Activated CD4-positive, CD25-positive, alpha-beta regulatory T cell (primary cell): ENCODE measurements around the gene LFNG.

Experiments
- DNase-seq, 4 experiments: peaks; one replicate each; lab custom pipeline; 2025; lab: John Stamatoyannopoulos, UW

Gene LFNG

DNA sequence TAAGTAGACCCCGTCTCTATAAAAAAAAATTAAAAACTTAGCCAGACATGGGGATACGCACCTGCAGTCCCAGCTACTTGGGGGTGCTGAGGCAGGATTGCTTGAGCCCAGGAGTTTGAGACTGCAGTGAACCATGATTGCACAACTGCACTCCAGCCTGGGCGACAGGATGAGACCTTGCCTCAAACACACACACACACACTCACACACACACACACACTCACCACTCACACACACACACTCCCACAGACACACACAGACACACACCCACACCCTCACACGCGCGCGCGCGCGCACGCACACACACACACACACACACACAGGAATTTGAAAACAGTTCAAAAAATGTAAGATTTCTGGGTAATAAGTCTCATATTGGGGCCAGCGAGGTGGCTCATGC, 34.7 kb upstream of the LFNG start:
- DNase-seq: no peak

DNA sequence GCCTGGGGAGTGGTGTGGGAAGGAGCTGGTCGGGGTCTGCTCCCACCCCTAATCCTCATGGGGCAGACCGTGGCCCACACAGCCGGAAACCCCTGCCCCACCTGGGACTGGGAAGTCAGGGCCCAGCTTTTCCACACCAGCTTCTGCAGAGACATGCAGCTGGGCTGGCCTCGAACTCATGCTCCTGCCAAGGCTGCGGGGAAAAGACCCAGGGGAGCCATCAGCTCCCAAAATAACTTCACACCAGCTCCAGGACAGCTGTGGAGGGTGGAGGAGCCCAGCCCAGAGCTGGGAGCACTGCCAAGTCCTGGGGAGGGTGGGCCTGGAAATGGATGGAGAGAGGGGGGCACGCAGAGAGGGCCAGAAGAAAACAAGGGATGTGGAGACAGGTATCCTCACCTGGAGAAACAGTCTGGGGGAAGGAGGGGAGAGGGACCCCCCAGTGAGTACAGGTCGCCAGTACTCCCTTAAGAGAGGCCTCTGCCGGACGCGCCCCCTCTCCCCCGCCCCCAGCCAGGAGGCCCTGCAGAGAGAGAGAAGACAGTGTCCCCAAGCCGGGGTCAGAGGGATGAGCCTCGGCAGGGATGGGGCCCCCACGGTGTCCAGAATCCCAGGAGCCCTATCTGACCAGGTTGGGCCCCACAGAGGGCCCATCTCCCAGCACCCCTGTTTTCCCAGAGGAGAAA, 31.8 kb upstream of the LFNG start:
- no peak for DNase-seq

DNA sequence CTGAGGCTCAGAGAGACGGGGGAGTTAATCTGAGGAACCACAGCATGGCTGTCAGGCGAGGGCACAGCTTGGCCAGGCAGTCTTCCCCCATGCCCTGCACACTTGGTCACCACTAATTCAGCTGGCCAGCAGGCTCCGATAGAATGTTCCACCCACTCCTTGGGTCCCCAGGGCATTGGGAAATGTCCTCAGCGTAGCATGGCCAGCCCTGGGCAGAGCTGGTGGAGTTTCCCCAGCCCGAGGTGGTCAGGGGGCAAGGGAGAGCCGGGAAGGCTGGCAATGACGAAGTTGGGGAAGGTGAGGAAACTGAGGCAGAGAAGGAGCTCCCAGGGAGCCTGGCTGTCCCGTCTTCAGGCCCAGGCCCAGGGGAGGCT, 31.3 kb upstream of the LFNG start:
- no peak for DNase-seq

DNA sequence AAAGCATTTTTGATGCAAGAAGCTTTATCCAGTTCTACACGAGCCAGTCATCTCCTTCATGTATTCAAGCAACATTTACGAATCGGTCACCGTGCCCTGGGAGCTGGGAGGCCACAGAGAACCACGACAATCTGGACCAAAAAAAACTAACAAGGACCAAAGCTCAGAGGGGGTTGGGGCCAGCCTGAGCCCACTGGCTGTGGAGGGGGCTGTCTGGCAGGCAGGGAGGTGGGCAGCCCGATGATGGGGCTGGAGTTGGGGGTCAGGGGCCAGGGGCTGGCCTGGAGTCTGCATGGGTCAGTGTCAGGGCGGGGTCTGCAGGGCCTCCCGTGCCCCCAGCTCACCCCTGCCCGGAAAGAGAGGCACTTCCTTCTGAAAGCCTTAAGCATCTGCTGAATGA, 30.9 kb upstream of the LFNG start:
- DNase-seq: no peak

DNA sequence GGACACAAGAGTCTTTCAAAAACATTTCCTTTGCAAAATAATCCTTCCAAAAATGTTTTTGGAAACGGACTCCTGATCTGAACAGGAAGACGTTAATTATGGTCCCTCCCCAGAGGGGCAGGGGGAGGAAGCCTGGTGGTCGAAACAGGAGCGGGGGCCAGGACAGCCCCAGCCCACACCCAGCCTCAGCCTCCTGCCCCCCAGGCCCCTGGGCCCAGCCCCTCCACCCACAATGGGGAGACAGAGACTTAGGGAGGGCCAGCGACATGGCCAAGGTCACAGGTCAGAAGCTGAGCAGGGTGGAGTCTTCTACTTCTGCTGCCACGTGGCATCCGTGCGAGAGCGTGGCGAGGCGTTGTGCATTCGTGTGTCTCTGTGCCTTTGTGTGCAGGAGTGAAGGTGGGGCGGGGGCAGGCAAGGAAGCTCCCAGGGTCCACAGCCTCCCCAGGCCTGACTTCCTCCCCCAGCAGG, 29.4 kb upstream of the LFNG start:
- no peak for DNase-seq

DNA sequence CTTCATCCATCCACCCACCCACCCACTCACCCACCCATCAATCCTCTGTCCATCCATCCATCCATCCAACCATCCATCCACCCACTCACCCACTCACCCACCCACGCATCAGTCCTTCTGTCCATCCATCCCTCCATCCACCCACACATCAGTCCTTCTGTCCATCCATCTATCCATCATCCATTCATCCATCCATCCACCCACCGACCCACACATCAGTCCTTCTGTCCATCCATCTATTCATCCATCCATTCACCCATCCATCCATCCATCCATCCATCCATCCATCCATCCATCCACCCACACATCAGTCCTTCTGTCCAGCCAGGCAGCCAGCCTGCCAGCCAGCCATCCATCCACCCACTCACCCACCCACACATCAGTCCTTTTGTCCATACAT, 27.5 kb upstream of the LFNG start:
- DNase-seq: no peak

DNA sequence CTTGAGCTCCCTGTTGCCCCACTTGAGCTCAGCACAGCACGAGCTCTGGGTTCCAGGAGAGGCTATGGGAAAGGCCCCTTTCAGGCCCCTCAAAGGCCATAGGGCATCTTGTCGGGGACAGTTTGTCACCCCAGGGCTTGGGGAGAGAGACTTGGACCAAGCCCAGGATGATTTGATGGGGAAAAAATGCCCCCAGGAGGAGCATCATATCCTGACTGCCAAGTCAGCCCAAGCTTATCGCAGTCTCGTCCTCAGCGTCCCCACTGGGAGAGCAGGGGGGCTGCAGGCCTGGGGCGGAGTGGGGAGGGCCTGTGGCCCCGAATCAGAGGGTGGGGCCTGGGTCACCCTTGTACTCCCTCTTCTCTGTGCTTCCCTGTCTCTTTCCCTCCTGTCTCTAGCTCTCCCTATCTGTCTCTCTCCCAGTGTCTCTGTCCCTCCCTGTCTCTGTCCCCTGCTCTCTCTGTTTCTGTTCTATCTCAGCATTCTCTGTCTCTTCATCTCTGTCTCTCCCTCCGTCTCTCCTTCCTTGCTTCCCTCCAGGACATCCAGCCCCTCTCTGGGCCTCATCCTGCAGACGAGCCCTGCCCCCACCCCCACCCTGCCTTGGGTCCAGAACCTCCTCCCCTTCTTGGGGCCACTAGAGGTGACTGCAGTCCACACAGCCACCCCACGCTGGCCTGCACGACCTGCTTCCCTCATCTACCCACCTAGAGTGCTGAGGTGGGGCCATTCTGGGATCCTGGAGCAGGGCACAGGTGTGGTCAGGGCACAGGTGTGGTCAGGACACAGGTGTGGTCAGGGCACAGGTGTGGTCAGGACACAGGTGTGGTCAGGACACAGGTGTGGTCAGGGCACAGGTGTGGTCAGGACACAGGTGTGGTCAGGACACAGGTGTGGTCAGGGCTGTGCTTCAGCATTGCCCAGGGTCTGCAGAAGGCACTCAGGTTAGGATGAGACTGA, 26.1 kb upstream of the LFNG start:
- DNase-seq: no peak

DNA sequence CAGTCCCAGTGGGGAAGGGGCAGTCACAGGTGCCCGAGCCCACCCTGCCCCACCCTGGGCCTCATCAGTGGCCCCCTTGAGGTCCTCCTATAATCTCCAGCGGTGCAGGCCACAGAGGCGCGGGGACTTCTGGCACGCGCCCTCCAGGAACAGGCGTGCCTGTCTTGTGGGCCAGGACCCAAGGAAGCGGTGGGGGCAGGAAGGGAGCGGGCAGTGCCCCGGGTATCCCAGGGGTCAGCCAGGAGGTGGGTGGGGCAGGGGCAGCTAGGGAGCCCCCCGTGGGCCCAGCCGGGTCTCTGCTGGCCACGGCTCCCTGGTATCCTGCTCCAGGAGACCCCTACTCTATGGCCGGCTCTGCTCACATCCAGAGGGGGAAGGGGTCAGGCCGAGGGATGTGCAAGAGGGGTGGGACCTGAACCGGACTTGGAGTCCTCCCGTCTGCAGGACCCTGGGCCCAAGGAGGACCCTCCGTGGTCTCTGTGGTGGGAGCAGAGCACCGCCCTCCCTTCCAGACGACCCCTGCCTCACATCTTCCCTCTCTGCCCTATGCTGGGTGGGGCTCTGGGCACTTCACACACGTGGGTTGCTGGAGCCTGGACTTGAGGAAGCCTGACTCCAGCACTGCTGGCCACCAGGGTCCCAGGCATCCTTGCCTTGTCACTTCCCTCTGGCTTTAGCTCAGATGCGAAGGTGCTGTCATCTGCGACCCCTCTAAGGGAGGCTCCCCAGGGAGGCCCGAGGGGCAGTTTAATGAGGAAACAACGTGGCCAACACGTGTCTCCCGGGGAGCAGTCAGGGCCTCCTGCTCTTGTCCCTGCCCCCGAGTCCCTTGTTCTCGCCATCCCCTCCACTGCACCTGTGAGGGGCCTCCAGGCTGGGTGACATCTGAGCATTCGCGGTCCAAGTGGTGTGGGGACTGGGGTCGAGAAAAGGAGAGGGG, 25.1 kb upstream of the LFNG start:
- no peak for DNase-seq

DNA sequence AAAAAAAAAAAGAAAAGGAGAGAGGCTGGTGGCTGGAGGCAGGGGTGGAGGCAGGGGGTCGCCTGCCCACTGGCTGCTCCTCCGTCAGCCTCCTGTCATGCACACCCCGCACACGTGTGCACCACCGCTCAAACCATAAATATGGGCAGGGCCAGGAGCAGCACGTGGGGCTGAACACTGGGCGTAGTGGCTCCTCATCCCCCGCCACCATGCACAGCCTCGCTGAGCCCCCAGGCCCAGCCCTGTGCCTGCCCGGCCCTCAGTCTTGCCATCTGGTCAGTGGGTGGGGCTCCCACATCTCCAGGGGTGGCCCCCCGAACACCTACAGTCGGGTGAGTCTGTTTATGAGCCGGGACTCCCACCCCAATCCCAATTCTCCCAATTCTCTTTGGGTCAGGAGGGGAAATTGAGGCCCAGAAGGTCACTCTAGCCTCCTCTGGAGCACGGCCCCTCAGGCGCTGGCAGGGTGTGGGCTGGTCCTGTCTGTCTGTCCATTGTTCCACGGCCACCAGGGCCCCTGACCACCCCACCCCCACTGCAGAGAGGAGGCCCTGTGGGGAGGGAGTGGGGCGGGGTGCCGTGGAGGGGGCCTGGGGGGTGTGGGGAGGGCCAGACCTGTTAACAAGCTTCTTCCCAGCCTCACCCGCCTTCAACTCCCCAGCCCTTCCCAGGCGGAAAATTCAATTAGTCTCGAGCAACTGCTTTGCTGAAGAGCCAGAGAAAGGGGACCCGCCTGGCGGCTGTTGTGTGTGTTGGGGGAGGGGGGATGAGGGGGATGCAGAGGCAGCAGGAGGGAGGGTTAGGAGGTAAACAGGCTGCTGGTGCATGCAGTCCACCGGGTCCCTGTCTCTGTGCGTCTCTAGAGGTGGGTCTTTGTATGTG, 23.9 kb upstream of the LFNG start:
- no peak for DNase-seq

DNA sequence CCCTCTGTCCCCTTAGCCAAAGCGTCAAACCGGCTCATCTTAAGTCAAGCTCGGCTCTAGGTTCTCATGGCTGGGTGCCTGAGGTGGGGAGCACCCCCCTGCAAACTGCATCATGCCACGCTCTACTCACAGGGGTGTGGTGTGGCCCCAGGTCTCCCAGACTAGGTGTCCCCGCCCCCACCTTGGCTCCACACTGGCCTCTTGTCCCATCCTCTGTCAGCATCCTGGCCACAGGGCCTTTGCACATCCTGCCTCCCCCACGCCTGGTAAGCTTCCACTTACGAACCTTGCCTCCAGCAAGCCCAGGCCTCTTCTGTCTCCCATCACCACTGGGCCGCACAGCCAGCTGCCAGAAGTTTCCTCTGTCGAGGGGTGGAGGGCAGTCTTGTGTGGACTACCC, 23.2 kb upstream of the LFNG start:
- no peak for DNase-seq

DNA sequence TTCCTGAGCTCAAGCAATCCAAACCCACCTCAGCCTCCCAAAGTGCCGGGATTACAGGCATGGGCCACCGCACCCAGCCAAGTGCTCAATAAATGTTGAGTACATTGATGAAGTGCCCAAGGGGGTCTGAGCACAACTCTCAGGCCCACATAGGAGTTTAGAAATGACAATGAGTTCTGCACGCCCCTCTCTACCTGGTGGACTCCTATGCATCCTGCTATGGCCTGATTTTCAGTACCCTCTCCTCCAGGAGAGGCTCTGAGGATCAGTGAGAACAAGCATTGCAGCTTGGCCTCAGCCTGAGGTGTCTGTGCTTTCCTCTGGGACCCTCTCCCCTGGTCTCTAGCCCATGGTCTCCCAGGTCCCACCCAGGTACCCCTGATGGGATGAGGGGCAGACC, 22.5 kb upstream of the LFNG start:
- DNase-seq: no peak

DNA sequence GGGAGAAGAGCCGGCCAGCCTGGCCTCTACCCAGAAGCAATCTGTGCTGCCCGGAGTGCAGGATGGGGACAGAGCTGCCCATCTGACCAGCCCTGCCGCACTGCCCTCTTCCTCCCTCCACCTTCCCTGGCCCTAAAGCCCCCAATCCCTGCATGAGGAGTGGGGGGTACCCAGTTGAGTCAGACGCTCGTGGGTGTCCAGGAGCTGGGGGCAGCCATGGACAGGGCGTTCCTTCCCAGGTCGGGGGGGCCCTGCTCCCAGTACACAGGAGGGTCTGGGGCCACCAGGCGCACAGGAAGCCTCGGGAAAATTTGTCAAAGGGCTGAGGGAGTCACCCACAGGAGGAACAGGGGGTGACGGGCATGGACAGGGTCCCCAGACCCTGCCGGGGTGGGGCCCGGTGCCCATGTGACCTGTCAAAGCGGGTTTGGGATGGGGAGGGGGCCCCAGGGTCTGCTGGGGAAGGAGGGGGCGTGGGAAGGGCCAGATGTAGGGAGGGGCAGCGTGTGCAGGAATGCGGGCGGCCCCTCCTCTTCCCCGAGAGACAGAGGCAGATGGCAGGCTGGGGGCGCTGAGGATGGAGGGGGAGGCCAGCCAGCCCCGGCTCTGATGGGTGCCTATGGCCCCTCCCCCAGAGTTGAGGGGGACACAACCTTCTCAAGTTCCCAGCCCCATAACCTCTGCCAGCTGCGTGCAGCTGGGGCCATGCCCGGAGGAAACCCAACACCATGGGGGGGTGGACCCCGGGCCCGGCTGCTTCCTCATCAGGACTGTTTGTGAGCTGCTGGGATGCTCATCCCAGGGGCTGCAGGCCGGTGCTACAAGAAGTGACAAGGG, 21.9 kb upstream of the LFNG start:
- no peak for DNase-seq

DNA sequence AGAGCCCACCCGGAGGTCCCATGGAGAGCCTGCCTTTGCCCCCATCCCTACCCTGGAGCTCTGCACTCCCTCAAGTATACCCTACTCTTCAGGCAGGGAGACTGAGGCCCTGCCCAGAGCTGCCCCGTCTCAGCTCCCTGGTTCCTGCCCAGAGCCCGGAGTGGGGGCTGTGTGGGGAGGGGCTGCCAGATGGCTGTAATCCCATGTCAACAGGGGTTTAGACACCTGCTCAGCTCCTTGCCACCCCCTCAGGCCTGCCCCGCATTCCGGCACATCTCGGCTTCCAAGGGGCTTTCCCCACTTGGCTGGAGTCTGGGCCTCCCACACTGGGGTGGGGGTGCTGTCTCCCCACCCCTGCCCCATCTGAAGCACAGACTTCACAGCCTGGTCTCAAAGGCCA, 20.9 kb upstream of the LFNG start:
- DNase-seq: no peak

DNA sequence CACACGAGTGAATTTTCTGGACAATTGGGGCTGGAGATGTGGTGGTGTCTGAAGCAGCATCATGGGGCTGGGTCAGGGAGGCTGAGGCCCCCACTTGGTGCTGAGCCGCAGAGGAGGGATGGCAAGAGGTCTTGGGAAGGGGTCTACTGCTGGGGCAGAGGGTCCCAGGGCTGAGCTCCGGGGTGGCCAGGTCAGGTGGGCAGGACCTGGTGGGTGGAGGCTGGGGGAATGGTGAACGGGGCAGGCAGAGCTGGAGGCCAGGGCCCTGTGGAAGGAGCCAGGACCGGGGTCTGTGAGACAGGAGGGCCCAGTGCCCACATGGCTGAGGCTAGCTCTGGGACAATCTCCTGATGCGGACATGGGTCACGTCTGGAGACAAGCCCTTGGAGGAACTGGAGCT, 20.4 kb upstream of the LFNG start:
- DNase-seq: no peak

DNA sequence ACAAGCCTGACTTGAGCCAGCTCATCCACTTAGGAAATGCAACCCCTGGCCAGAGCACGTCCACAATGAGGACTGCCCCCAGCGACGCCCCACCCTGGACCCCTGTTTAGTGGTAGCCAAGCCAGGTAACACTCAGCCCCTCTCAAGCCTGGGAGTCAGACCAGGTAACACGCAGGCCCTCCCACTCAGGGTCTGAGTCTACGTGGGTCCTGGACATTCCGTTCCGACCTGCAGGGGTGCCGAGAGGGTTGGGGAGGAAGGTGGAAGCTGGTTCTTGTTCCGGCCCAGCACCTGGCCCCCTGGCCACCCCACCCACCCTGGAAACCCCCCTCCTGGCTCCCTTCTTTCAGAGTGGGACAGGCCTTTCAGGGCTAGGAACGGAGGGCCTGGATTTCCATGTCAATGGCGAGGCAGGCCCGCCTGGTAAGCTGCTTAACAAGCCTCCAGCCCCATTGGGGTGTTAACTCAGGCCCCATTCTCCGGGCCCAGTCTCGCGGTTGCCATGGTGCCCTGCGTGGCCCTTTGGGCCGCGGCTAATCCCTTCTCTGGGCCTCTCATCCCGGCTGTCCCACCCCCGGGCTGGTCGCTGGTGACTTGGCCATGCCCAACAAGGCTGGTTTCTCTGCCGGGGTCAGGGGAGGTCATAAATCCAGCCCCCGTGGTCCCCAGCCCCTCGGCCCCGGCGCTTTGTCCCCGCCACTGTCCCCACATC, 19.7 kb upstream of the LFNG start:
- no peak for DNase-seq

DNA sequence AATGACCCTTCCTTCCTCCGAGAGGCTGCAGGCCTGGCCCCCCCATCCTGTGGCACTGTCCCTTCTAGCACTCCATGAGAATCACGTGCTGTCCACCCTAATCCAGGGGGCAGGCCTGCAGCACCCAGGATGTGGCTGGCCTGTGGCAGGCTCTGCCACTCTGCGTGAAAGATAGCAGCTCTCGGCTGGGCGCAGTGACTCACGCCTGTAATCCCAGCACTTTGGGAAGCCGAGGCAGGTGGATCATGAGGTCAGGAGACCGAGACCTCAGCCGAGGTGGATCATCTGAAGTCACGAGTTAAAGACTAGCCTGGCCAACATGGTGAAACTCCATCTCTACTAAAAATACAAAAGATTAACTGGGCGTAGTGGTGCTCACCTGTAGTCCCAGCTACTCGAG, 18.9 kb upstream of the LFNG start:
- no peak for DNase-seq

DNA sequence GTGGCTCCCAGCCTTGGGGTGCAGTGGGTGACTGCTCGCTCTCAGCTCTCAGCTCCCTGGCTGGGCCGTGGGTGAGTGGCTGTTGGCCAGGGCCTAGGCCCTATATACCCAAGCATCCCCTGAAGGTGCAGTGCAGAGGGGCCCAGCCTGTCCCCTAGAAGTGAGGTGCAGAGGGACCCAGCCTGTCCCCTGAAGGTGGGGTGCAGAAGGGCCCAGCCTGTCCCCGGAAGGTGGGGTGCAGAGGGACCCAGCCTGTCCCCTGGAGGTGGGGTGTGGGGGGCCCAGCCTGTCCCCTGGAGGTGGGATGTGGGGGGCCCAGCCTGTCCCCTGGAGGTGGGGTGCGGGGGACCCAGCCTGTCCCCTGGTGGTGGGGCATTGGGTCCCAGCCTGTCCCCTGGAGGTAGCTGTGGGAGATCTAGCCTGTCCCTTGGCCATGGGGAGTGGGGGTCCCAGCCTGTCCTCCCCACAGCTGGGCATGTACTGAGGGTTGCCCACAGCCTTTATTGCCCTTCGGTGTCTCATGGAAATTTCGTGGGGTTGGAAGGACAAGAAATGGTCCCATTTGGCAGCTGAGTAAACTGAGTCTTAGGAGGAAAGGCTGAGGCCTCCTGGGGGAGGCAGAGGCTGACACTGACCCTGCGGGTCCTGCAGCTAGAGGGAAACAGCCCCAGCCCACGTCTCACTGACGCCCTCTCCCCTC, 17.5 kb upstream of the LFNG start:
- no peak for DNase-seq

DNA sequence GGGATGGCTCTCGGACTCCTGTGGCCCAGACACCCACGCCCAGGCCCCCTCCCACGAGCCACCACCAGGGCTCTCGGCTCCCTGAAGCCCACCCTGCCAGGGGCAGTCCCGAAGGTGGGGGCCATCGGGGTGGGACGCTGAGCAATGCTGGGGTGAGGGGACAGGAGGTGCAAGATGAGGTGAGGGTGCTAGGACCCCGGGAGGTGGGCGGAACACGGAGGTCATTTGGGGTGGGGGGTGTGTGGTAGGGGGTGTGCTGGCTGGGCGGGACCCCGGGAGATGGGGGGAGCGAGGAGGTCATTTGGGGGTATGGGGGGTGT, 17.0 kb upstream of the LFNG start:
- DNase-seq: no peak
